AG09309 (cell line): ENCODE data around the gene LYZL2.

Source experiments
- DNase-seq: peaks from one replicate; pipeline ENCODE4 v3.0.0-alpha.2; 2010; ENCODE audit warnings: low read depth
- H3K4me3 ChIP-seq: 2 replicates; pipeline ENCODE4 v1.5.1; 2011; ENCODE audit warnings: mild to moderate bottlenecking, low read depth, low read length, moderate library complexity; ENCODE audit not compliant: control insufficient read depth
- TF ChIP-seq, protein P1 (sequence below): IDR thresholded peaks from 2 replicates; pipeline ENCODE4 v1.5.1; 2011; ENCODE audit warnings: mild to moderate bottlenecking, low read depth, low read length, inconsistent platforms; ENCODE audit not compliant: insufficient read depth, control insufficient read depth; ENCODE audit errors: missing control alignments

LYZL2 gene

DNA sequence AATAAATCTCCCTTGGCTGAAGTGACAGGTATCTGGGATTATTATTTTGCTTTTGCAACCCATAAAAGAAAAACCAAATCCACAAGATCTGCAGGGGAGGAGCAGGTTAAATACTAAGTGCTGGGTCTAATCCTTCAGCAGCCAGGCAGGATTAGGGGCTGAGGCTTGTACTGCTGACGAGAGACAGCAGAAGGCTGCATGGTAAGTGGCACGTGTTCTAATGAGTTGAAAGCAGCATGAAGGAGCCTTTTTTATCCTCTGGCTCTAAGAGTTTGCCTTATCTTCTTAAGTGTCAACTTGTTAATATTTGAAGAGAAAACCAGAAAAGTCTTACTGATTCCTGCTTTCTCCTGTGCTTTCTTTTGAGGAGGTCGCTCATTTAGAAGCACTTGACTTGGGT, 50.0 kb downstream of the LYZL2 start:
- H3K4me3 ChIP-seq, result no peak overlapping the region
- TF ChIP-seq, protein P1, sequence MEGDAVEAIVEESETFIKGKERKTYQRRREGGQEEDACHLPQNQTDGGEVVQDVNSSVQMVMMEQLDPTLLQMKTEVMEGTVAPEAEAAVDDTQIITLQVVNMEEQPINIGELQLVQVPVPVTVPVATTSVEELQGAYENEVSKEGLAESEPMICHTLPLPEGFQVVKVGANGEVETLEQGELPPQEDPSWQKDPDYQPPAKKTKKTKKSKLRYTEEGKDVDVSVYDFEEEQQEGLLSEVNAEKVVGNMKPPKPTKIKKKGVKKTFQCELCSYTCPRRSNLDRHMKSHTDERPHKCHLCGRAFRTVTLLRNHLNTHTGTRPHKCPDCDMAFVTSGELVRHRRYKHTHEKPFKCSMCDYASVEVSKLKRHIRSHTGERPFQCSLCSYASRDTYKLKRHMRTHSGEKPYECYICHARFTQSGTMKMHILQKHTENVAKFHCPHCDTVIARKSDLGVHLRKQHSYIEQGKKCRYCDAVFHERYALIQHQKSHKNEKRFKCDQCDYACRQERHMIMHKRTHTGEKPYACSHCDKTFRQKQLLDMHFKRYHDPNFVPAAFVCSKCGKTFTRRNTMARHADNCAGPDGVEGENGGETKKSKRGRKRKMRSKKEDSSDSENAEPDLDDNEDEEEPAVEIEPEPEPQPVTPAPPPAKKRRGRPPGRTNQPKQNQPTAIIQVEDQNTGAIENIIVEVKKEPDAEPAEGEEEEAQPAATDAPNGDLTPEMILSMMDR, result no peak
- DNase-seq, result no peak

DNA sequence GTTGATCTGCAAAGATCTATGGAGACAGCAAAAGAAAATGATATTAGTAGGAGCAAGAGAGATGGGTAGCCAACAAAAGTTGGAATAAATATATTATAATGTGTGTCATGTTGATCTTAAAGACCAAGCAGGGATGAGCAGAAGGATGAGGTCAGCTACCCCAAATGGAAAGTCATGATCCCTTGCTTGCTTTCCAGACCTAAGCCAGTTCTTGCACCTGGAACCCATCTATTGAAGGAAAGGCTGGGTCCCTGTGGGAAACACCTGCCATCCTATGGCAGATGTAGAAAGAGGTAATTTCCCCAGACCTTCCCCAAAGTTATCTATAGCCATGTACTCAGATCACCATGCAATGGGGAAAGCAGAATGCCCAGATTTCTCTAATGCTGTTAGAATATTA, 52.5 kb downstream of the LYZL2 start:
- no peak overlapping the region for H3K4me3 ChIP-seq
- TF ChIP-seq, protein P1, result no peak
- DNase-seq, result no peak

DNA sequence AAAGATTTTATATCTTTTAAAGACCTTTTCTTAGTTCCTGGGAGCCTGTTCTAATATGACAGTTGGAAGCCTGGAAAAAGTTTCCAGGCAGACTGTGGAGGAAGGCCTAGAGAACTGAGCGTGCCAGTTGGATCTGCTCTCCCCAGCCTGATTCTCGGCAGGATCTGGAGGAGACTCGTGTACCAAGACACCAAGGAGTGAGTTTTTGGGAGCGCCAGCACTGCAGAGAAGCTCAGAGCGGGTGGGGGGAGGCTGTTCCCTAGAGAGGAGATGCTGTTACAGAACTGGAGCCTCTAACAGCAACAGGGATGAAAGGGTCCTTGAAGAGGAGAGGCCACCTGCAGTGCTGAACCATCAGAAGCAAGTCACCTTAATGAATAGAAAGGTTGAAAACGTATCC, 52.9 kb downstream of the LYZL2 start:
- TF ChIP-seq, protein P1, result no peak
- DNase-seq, result no peak
- H3K4me3 ChIP-seq, result no peak overlapping the region

DNA sequence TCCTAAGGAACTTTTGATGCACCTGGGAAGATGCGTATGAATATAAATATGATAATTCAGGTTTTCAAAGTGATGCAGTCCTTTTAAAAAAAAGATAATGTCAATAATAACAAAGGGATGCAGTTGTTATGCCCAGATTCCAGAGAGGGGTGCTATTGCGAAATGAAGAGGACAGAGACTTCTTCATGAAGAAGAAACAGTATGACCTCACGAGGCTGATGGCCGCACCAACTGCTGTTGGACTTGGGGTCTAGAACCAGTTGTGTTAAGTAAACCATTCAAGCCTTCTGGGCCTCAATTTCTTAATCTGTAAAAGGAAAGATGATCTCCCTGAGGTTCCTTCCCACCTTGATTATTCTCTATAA, 55.1 kb downstream of the LYZL2 start:
- H3K4me3 ChIP-seq, result no peak overlapping the region
- DNase-seq, result no peak
- TF ChIP-seq, protein P1, result no peak

DNA sequence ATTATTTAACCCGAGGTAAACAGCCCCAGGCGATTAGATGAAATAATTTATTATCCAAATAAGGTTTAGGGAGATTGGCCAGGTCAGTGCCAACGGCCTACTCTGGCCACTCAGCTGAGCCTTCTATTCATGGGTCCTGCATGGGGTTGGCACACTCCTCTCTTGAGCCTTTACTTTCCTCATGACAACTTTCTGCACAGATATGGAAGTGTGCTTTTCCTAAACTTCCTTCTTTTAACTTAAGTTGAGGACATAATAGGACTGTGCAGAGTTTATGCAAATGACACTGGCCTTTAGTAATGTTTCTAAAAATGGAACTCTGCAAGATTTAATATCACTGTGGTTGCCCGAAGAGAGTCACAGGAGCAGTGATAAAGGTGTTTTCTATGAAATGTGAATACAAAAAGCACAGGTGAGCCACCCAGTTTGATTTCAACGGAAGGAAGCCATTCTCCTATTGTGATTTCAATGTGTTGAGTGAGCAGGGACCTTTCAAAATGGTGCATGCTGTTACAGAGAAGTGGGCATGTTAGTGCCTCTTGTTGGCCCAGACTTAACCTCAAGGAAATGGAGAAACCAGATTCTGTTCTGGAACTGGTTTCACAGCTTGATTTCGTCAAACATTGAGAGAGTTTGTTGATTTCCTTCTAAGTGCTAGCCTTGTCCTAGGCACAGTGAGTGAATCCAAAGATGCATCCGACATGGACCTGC, 55.7 kb downstream of the LYZL2 start:
- no peak for DNase-seq
- TF ChIP-seq, protein P1, result no peak
- H3K4me3 ChIP-seq, result no peak overlapping the region

DNA sequence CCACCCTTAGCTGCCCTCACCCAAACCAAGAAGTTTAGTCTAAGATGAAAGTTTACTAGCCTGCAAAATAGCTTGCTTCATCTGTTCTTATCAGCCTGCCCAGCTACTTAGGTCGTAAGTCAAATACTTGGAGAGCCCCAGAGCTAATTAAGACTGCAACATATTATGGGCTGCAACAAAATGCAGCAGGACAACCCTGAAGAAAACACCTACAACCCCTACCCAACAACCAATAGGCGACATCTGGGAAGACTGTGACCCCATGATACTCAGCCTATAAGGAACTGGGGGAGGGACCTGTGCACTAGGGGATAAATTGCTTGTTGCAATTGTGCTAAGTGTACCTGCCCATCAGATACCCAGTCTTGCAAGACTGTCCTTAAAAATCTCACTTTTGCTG, 64.1 kb downstream of the LYZL2 start:
- TF ChIP-seq, protein P1, result no peak
- no peak for DNase-seq
- no peak overlapping the region for H3K4me3 ChIP-seq
